Measurements from ENCODE around the gene DPP8.
"Not testable (repeated sequence)": the region's sequence is repeated elsewhere in the genome, so short reads cannot be mapped to it uniquely, and the experiment has no call there.

The DPP8 gene

GRCh38 chr15:65516997-65517865 lies at the start of gene DPP8:
Gene DPP8, minus strand, starts transcription at chr15:65517689. Its CDS starts 5,136 bp downstream, at chr15:65512553.
- peak; percentile 92 for DNase-seq

DNA sequence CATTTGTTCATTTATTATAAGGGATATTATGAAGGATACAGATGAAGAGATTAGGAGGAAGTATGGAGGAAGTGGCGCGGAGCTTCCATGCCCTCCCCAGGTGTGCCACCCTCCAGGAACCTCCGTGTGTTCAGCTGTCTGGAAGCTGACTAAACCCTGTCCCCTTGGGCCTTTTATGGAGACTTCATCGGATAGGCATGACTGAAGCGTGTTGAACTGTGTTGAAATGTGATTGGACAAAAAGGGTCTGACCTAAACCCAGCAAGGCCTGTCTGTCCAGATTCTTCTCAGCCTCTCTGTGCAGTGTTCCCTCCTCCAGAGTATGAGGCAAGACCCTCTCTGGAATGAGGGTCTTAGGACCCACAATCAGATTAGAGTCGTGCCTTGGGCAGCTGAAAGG lies 44.4 kb upstream of the DPP8 start:
- no peak for DNase-seq

DNA sequence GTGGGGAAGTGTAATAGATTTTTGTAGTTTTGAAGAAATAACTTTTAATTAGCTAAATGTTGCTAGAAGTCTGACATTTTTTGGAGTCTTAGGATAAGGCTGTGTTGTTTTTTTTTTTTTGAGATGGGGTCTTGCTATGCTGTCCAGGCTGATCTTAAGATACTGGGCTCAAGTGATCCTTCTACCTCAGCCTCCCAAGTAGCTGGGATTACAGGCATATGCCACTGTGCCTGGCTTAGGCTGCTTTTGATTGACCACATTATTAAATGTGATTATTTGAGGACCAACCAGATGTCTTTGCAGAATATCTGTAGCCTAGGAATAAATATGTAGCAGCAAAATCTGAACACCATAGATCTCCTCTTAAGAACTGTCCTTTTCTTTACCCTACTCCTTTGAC lies 42.5 kb upstream of the DPP8 start:
- no peak for DNase-seq

- DNase-seq: no peak
These were observed 41.7 kb upstream of the DPP8 start for GRCh38 chr15:65558997-65559760.

DNA sequence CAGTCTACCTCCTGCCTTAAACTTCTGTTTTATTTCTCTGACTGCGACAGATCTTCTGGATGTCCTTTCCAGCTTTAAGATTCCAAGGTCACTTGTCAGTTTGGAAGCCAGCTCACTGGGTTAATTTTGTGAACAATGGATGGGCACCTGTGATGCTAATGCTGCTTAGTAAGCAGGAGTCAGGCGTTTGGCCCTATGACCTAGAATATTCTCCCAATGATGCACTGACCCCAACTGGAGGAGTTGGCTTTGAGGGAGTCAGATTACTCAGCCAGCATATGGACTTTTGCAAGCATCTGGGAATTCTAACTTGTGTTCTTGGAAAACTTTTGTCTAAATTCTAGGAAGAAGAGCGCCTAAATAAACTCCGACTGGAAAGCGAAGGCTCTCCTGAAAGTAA lies 40.8 kb upstream of the DPP8 start:
- no peak for DNase-seq

- no peak for DNase-seq
These were observed 39.1 kb upstream of the DPP8 start for GRCh38 chr15:65556622-65557021.

GRCh38 chr15:65553691-65554090 lies 36.2 kb upstream of the DPP8 start:
- no peak for DNase-seq

- not testable (repeated sequence) for DNase-seq
These were observed 35.4 kb upstream of the DPP8 start for GRCh38 chr15:65552851-65553250.

GRCh38 chr15:65551183-65551582 lies 33.7 kb upstream of the DPP8 start:
- DNase-seq: no peak

- DNase-seq: no peak
These were observed 33.2 kb upstream of the DPP8 start for GRCh38 chr15:65550681-65551098.

DNA sequence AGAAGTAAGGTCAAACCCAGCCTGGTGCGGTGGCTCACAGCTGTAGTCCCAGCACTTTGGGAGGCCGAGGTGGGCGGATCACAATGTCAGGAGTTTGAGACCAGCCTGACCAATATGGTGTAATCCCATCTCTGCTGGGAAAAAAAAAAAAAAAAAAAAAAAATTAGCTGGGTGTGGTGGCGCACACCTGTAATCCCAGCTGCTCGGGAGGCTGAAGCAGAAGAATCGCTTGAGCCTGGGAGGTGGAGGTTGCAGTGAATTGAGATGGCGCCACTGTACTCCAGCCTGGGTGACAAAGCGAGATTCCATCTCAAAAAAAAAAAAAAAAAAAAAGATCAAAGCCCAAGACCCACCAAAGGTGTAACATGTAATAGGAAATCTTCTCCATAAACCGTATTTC lies 31.8 kb upstream of the DPP8 start:
- DNase-seq: not testable (repeated sequence)

DNA sequence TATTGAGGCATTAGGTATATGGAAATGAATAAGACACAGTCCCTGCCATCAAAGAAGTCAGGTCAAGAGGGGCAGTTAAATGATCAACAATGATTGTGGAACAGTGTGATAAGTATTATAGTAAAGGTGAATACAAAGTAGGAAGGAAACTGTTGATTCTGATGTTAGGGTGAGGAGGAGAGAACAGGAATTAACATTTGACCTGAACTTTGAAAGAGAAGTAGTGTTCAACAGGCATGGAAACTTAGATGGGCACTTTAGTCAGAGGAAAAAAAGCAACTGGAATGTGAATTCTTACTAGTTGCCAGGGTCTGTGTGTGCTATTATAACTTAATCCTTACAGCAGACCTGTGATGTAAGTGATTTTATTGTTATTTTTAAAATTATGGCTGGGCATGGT lies 30.4 kb upstream of the DPP8 start:
- no peak for DNase-seq

DNA sequence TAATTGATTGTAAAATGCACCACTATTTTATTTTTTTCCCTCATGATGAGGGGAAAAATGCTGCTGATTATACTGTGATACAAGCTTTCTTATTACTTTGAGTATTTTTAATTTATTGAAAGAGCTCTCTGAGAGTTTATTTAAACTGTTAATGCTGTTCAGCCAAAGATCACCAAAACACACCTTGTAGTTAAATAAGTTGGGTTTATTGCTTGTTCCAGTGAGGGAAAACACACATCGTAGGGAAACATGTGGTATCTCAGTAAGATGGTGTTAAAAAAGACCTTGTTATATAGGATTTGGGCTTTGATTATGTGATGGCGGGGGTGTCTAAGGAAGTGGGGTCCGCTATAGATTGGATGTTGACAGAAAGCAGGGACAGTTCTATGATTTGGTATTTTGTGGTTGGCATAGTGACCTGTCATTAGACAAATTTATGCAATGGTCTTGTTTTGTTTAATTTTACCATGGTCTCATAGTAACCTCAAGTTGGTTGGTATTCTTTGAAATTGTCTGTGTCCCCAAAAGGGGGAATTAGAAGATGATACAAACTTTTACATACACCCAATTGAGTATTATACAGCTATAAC lies 23.8 kb upstream of the DPP8 start:
- no peak for DNase-seq

- no peak for DNase-seq
These were observed 22.8 kb upstream of the DPP8 start for GRCh38 chr15:65540314-65540713.

GRCh38 chr15:65535192-65535591 lies 17.7 kb upstream of the DPP8 start:
- no peak for DNase-seq

- no peak for DNase-seq
These were observed 15.7 kb upstream of the DPP8 start for GRCh38 chr15:65533057-65533756.

DNA sequence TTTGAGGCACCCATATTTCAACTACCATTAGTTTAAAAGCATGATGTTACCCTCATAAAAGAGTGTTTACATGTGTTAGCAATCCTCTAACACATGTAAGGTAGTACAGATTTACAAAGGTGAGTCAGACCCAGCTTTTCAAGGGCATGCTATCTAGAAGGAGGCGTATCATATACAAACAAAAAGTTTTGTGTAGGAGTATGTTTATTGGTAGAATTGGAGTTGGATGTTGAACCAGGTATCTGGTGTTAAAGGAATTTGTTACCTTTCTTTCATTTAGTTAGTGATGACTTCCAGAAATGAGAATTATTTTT lies 15.2 kb upstream of the DPP8 start:
- DNase-seq: no peak

DNA sequence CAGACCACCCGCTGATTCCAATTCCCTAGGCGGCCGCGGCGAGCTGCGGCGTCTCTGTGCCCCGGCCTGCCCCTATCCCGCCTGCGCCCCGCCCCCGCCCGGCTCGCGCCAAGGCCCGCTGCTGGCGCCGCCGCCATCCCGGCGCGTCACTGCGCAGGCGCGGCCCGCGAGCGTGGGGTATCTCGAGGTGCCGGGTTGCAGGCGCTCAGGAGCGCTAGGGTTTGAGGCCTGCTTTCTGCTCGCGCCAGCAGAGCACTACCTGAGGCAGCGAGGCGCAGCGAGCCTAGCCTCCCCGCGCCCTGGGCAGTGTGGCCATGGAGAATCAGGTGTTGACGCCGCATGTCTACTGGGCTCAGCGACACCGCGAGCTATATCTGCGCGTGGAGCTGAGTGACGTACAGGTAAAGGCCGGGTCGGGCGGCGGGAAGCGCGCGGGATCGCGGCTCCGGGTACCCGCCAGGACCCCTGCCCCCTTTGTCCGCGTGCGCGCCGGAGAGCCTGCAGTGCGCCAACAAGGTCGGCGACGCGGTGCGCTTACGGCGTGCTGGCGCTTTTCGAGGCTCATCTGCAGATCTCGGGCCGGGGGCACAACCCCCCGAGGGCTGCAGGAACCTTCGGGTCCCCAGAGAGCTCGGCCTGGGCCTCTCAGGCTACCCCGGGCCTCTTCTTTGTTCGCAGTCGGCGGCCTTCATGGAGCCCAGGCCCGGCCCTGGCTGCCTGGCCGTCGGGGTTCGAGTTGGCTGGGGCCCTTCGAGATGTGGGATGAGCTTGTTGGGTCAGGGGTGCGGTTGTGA lies 13.0 kb upstream of the DPP8 start, which contains the start of gene HACD3:
HACD3 (plus strand) TSS at position 146 of the 794 bp plus-strand sequence; CDS start at position 315, 169 bp downstream.
- DNase-seq: peak; percentile 85

DNA sequence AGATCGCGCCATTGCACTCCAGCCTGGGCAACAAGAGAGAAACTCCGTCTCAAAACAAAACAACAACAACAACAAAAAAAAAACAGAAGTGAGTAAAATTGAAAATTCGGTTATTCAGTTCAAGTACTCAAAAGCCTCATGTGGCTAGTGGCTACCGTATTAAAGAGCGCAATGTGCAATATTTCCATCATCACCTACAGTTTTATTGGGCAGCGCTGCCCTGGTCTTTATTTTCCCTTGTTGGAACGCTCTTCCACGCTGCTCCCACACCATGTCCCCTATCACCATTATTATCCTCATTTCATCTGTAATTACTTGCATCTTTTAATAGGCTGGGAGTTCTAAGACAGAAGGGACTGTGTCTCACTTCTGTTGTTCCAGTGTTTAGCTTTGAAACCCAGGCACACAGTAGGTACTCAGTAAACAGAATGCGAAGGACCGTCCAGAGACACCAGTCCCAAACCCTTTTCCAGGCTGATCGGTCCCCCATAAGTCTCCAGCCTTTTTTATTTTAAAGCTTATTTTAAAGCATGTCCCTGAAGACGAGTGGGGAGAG lies 12.4 kb upstream of the DPP8 start:
- DNase-seq: no peak

DNA sequence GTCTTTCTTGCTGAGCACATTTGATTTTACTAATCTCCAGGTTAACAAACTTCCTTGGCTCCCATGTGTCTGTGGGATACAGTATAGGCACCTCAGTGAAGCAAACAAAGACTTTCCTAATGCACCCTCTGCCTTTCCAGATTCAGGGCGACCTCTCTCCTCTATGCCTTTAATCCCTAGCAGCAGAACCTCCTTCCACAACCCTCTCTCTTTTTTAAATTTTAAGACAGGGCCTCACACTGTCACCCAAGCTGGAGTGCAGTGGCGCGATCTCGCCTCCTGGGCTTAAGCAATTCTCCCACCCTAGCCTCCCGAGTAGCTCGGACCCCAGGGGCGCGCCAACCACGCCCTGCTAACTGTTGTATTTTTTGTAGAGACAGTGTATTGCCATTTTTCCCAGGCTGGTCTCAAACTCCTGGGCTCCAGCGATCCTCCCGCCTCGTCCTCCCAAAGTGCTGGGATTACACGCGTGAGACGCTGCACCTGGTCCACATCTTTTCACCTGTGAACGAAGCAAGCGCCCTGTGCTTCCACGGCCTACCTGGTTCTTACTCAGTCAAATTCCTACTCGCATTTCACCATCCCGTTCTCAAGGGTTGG lies 11.1 kb upstream of the DPP8 start:
- DNase-seq: no peak

DNA sequence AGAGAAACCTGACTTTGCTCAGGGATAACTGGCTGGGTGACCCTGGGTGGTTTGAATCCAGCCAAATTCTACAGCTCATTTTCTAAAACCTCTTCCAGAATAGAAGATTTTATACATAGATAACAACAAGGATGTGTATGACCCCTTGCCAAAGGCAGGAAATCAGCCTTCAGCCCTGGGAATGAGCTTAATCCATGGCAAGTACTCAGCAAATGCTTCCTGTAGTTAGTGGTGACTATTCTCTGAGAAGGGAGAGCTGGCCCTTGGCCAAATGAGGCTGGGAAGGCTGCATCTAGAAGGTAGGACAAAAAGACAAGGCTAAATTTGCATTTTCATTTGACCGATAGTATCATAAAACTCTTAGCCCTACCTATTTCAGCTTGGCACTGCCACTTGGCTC lies 8.1 kb upstream of the DPP8 start:
- no peak for DNase-seq

DNA sequence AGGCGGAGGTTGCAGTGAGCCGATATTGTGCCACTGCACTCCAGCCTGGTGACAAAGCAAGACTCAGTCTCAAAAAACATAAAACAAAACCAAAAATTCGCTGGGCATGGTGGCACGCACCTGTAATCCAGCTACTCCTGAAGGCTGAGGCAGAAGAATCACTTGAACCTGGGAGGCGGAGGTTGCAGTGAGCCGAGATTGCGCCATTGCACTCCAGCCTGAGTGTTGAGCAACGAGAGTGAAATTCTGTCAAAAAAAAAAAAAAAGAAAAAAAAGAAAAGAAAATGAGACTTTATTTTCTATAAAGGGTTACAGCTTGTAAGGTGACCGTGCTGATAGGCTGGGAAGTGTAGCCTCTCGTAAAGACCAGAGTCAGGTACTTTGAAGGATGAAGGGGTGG lies 6.7 kb upstream of the DPP8 start:
- no peak for DNase-seq

Measured in NCI-H1436 (cell line).